Fibroblast of skin of back (primary cell): ENCODE results near the gene DAAM2.

Experiments
- DNase-seq: peaks from one replicate; pipeline ENCODE4 v3.0.0-alpha.2; 2013

Gene DAAM2

DNA sequence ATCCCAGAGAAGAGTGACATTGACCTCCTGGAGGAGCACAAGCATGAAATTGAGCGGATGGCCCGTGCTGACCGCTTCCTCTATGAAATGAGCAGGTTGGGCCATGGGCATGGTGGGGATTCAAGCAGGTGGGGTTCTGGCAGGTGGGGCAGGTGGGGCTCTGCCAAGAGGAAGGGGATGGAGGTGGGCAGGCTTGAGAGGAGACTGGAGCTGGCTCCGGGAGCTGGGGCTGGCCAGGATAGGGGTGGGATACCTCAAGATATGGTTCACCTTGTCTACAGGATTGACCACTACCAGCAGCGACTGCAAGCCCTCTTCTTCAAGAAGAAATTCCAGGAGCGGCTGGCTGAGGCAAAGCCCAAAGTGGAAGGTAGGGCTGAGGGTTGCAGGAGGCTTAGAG, 99.2 kb downstream of the DAAM2 start:
- no peak for DNase-seq

DNA sequence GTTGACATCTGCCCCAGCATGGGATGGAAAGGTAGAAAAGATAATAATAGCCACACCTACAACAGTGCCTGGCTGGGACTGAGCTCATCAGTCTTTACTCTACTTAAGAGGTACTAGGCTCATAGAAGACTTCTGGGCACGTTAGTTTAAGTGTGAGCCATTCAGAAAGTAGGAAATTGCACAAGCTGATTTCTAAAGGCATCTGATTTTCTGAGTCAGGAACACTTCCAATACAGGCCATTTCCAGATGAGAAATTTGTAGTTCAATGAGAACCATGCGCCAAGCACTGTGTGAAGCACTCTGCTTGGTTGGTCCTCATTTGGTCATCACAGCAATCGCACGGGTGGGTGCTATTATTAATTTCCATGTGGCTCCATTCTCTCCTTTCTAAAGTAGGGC, 99.8 kb downstream of the DAAM2 start:
- DNase-seq, result no peak

DNA sequence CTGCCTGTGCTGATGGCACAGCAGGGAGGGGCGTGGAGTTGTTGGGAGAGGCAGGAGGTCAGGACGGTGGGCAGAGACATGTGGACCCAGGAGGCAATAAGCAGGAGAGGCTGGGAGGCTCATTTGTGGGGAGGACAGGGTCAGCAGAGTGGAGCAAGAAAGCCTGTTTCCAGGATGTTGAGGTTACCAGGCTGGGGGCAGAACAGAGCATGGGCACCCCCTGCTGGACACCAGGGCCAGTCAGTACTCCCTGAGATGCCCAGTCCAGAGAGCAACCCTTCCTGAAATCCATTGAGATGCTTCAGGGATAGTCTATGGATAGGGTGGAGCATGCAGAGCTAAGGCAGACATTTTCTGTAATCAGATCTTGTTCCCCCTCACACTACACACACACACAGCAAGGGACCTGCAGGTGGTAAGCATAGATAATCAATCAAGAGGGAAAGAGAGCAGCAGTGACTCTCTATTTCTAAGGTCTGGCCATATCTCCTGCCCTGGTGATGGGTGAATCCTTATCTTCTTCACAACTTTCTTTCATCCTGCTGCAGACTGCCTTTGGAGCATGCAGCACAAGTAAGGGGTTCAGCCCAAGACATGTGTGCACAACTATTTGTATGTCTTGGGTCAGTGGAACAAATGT, 100.4 kb downstream of the DAAM2 start:
- DNase-seq, result peak; percentile 68

DNA sequence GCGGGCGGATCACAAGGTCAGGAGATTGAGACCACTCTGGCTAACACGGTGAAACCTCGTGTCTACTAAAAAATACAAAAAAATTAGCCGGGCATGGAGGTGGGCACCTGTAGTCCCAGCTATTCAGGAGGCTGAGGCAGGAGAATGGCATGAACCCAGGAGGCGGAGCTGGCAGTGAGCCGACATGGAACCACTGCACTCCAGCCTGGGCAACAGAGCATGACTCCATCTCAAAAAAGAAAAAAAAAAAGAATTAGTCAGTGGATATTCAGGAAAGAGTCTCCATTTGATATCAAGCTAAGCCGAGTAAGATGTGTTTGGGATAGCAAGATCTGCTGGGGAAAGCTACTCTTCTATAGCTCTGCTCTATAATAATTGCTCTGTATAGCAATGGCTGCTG, 101.1 kb downstream of the DAAM2 start:
- DNase-seq, result no peak

DNA sequence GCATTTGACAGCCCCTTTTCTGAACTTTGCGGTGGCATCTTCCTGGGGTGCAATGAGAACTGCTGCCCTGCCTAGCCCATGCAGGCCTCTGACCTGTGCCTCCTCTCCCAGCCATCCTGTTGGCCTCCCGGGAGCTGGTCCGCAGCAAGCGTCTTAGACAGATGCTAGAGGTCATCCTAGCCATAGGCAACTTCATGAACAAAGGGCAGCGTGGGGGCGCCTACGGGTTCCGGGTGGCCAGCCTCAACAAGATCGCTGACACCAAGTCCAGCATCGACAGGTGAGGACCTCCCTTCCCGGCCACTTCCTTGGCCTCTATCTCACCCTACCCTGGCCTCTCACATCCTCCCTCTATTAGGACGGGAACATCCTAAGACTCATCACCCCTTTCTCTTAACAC, 104.5 kb downstream of the DAAM2 start:
- no peak for DNase-seq

DNA sequence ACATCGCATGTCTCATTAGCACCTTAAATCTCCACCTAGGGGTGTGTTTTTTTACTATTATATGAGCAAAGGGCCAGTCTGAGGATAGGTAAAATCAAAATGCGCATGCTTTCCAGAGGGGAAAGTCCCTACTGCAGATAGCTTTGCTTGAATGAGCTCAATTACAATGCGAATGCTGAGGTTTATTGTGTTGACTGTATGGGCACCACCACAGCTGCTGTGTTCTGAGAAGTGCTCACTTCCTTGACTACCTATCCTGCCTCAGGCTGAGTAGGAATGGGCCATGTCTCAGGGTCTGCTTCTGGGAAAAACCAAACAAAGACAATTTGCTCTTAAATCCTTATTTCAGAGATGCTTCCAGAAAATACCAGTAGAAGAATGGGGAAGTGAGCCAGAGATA, 105.5 kb downstream of the DAAM2 start:
- DNase-seq, result no peak

DNA sequence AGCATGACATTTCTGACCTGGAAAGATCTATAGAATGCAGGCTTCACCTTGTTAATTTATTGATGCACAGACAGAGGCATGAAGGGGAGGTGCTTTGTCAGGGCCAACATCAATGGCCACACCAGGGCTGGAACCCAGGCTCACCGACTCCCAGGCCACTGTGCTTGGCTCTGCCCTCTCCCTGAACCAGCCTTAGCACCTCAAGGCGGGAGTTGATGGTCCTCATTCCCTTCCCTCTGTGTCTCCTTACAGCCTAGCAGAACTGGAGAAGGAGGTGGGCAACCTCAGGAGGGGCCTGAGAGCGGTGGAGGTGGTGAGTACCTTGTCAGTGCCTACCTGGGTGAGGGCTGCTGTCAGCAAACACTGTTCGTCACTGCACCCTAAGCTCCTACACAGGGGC, 106.4 kb downstream of the DAAM2 start:
- no peak for DNase-seq

DNA sequence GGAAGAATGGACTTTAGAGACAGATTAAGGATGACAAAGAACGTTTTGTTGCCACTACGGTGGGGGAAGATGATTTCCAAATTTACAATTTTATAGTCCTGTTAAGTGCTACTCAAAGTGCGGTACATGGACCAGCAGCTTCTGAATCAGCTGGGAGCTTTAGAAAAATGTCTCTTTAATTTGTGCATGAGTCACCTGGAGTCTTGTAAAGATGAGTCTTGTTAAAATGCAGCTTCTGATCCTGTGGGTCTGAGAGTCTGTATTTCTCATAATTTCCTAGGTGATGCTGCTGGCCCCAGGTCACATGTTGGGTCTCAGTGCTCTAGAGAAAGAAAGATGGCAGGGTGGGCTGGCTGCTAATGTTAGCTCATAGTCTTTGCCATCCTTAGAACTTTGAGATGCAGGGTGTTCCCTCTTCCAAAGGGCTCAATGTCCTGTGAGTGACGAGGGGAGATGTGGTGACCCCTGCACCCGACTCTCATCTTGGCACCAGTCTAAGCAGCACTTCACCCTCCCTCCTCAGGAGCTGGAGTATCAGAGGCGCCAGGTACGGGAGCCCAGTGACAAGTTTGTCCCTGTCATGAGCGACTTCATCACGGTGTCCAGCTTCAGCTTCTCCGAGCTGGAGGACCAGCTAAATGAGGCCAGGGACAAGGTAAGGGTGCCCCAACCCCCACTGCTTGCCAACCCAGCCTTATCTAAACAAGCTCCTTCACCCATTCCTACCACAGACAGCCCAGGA, 107.5 kb downstream of the DAAM2 start:
- no peak for DNase-seq

DNA sequence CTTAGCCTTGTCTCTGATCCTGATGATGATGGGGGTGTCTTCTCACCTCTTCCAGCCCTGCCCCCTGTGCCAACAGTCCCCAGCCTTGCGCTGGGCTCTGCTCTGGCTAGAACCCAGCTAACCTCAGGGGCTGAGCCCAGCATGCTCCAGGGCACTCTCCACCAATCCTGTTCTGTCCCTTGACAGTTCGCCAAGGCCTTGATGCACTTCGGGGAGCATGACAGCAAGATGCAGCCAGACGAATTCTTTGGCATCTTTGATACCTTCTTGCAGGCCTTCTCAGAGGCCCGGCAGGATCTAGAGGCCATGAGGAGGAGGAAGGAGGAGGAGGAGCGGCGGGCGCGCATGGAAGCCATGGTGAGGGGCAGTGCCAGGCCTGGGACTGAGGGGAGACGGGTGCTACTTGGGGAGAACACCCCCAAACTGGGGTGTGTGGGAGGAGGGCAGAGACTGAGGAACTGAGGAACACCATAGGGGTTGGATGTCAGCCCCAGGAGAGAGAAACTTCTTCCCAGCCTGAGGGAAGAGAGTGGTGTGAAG, 109.0 kb downstream of the DAAM2 start:
- DNase-seq, result no peak

DNA sequence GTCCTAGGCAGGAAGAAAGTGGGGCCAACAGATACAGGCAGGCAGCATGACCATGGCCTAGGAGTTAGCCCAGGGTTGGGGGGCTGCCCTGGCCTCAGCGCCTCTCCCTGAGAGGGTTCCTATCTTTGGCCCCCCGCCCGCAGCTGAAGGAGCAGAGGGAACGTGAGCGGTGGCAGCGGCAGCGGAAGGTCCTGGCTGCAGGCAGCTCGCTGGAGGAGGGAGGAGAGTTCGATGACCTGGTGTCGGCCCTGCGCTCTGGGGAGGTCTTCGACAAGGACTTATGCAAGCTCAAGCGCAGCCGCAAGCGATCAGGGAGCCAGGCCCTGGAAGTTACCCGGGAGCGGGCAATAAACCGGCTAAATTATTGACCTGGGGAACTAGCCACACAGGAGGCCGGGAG, 109.5 kb downstream of the DAAM2 start:
- no peak for DNase-seq

DNA sequence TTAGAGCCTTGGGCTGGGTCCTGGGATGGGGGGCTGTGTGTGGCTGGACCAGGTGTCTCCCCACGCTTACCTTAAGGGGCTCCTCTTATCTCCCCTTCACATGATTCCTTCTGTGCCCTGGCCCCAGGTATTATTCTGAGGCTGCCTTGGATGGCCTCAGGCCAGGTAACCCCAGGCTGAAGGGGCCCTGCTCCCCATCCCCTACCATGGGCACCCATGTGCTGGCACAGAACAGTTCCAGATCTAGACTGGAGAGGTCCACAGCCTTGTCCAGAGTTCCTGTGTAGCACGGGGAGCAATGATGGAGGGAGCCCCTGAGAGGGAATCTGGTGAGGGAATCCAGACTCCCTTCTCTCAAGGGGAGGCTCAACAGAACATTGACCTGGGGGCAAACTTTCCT, 110.0 kb downstream of the DAAM2 start:
- DNase-seq, result no peak

DNA sequence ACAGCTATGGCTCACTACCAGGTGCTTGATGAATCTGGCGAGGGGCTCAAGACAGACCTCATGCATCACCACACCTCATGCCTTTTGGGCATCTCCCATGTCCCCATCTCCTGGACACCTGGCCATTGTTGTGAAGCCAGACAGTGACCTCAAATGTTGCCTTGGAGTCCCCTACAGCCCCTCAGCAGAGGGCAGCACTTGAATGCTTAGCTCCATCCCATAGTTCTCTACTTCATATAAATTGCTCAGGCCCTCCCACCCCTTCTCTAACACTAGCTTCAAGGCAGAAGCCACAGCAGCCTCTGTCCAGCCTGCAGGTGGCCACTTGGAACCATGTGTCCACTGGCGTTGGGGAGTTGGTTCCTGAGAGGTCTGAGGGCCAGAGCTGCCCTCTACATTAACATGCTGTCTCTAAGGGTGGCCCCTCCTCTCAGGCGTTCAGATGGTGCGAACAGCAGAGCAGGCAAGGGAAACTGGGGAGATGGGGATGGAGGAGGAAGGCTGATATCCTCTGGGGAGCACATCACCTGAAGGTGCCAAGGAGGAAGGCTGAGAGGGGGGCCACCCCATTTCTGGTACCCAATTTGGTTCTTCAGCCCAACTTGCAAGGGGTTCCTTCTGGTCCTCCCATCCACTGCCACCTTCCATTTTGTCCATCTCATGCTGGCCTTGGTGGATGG, 110.8 kb downstream of the DAAM2 start:
- no peak for DNase-seq

DNA sequence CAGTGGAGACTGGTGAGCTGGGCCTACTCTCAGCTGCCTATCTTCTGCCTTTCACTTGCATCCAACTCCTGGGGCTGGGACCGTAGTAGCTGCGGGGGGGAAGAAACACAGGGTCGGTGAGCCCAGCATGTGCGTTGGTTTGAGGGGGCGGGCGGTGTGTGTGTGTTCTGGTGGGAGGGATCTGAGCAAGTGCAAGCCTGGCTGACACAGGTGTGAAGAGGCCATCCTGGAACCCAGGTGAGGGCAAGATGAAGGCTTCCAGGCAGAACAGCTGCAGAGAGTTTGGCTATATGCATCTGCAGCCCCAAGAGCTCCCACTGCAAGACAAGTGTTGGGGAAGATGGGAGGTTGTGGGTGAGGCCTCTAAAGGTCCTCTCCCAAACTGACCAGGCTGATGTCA, 111.5 kb downstream of the DAAM2 start:
- no peak for DNase-seq

DNA sequence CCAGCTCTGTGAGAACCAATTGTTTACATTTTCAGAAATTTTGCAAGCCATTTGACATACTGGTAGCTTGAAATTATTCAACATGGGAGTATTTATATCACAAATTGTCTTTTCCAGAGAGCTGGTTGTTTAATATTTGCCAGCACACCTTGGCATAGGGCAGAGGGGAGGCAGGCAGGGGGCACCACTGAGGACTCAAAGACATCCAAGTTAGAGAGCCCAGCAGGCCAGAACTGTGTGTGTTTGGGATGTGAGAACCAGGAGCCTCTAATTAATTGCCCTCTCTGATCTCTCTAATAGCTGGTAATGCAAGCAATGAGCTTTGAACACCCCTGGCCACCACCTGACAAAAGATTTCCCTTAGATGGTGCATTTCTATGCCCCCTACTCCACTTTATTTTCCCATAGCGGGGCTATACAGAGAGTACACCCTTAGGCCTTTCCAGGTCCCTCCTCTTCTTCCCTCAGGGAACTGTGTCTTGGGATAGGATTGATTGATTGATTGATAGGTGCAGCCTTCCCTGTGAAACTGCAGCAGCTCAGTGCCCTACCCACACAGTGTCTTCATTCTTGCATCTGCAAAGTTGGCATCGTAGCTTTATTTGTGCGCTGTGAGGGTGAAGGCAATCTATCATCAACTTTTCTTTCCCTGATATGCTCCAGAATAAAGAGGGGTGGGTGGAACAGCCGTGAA, 112.9 kb downstream of the DAAM2 start:
- DNase-seq, result no peak

DNA sequence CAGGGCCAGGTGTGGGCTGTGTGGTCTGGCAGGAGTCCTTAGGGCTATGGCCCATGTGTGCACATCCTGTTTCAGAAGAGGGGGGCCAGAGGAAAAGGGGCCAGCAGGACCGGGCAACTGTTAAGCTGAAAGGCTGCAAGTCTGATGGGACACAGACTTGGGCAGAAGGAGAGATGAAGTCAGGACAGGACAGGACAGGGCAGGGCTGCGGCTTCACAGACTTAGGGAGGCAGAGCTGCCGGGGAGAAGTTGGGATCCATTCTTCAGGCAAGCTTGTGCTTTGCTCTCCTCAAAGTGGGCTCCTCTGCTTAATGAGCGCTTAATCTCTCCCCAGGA, 113.4 kb downstream of the DAAM2 start:
- no peak for DNase-seq

DNA sequence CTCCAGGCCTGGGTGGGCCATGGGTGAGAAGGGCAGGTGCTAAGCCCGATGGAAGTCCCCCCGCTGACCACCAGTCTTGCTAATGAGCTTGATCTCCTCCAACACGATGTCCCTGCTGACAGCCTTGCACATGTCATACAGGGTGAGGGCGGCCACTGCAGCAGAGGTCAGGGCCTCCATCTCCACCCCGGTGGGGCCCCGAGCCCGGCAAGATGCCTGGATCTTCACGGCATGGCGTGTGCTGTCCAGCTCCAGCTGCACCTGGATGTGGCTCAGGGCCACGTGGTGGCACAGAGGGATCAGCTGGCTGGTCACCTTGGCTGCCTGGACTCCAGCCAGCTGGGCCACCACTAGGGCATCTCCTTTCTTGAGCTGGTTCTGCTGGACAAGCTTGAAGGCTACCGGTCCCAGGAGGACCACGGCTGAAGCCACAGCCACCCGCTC, 114.2 kb downstream of the DAAM2 start:
- no peak for DNase-seq

DNA sequence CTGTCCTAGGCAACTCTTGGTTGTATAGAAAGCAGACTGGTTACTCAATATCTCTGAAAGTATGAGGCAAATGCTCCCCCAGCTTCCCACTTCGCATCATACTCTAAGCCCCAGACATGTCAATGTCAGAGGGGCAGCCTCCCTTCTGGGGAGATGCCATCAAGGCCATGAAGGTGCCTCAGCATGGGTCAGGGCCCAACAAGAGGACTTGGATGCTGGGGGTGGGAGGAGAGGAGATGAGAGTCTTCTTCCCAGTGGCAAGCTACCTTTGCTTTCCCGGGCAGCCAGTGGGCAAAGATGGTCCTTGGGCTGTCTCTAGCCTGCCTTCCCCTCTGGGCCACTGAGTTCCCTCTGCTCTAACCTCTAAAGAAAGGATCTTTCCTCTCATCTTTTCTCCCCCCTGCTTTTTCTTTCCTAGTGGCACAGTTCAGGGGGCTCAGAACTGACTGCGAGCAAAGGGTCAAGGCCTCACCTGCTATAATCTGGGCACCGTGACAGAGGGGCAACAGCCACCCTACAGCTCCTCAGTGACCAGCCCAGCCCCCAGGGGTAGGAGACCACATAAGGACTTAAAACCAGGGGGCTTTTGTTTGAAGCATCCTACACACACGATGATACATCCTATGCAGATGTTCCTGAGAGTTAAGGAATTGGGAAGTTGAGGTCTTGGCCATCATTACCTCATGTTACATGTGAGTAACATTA, 115.8 kb downstream of the DAAM2 start:
- no peak for DNase-seq

DNA sequence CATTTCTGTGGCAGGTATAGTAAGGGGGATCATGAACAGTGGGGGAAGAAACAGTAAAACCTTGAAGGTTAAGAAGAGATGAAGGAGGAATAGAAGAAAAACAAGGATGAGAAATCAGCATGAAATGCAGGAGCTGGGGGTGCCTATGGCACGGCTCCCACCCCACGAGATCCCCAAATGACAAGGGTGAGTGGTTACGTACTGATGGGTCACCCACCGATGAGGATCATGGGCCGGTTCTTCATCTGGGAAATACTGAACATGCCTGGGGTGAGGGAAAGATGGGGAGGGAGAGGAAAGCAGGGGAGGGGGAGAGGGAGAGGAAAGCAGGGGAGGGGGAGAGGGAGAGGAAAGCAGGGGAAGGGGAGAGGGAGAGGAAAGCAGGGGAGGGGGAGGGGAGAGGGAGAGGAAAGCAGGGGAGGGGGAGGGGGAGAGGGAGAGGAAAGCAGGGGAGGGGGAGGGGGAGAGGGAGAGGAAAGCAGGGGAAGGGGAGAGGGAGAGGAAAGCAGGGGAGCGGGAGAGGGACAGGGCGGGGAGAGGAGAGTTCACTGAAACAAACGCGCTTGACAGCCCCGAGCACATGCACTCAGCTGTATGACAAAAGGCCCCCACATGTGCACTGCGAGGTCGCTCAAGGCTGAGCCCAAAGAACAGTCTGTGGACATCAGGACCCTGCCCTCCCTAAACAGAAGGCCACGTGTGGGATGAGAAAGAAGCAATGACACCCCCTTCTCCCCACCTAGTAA, 116.8 kb downstream of the DAAM2 start:
- DNase-seq, result no peak

DNA sequence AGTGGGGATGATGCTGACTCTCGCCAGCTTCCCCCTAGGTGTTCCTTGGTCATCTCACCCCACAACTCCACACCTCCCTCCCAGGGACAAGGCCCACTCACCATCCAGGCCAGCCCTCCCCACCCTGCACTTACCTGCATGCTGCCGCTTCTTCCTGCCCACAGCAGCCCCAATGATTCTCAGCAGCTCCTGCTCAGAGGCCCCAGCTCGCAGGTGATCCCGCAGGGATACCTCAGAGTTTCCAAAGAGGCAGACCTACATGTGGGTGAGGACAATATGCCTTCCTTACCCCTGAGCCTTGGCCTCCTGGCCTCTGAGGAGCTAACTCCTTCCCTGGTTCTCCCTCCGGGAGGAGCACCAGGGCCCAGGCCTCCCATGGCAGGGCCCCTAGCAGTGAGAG, 117.5 kb downstream of the DAAM2 start:
- DNase-seq, result no peak

DNA sequence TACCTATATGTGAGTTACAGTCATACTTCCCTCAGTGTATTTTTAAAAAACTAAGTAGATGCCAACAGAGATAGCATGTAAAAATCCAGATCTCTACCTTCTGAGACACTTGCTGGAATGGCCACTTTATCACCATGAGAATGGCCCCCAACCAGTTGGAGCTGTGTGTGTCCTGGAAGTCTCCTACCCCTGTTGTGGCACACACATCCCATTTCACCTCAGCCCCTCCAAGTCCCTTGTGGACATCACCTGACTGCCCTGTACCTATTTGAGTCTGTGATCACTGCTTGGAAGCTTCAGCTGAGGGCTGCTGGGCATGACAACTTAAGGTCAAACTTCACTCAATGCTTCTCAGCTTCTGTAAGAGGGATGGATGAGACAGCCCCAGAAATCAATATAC, 118.0 kb downstream of the DAAM2 start:
- DNase-seq, result no peak

DNA sequence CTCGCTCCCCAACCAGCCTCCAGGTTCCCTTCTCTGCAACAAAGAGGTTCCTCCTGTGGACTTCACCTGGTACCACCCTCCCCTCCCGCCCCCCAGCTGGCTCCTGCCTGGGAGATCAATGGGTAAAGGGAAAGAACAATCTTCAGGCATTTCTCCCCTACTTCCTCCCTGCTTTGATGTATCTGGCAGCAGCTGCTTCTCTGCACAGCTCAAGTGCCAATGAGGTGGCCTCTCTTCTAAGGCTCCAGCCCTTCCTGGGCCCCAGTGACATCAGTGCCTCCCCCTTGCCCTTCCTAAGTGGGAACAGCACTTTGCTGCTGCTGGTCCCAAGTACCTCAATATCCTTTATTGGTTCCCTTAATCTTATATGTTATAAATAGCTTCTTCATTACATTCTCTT, 118.6 kb downstream of the DAAM2 start:
- no peak for DNase-seq
